ENCODE results near the gene PRR16.

The PRR16 gene

GRCh38 chr5:120555345-120555744 is 91.2 kb downstream of the PRR16 start:
- intact Hi-C loops (cut with DNase I): no loop called here
- no peak for DNase-seq

GRCh38 chr5:120564013-120564412 is 99.9 kb downstream of the PRR16 start:
- peak in 2 of 10 donors; percentile 39 to 51 for DNase-seq
- intact Hi-C loops (cut with DNase I): no loop called here

GRCh38 chr5:120567066-120567465 is 103.0 kb downstream of the PRR16 start:
- intact Hi-C loops (cut with DNase I): no loop called here
- no peak for DNase-seq

- DNase-seq: no peak
These were observed 103.8 kb downstream of the PRR16 start for GRCh38 chr5:120567921-120568320.

GRCh38 chr5:120568711-120569110 is 104.6 kb downstream of the PRR16 start:
- intact Hi-C loops (cut with DNase I): no loop called here
- DNase-seq: no peak

More at GRCh38 chr5:120567921-120568320, 103.8 kb downstream of the PRR16 start:
- intact Hi-C loops (cut with DNase I): no loop called here

- intact Hi-C loops (cut with DNase I): no loop called here
These were observed 112.5 kb downstream of the PRR16 start for GRCh38 chr5:120576588-120576987.

GRCh38 chr5:120582635-120583034 is 118.5 kb downstream of the PRR16 start:
- intact Hi-C loops (cut with DNase I): no loop called here
- no peak for DNase-seq

More at GRCh38 chr5:120576588-120576987, 112.5 kb downstream of the PRR16 start:
- DNase-seq: no peak

GRCh38 chr5:120586646-120587045 is 122.5 kb downstream of the PRR16 start:
- no peak for DNase-seq
- intact Hi-C loops (cut with DNase I): no loop called here

GRCh38 chr5:120591911-120592310 is 127.8 kb downstream of the PRR16 start:
- DNase-seq: no peak
- intact Hi-C loops (cut with DNase I): no loop called here

GRCh38 chr5:120599576-120599975 is 135.5 kb downstream of the PRR16 start:
- intact Hi-C loops (cut with DNase I): no loop called here
- DNase-seq: no peak

- intact Hi-C loops (cut with DNase I): no loop called here
- no peak for DNase-seq
These were observed 136.5 kb downstream of the PRR16 start for GRCh38 chr5:120600639-120601038.

GRCh38 chr5:120602033-120602432 is 137.9 kb downstream of the PRR16 start:
- DNase-seq: no peak
- intact Hi-C loops (cut with DNase I): no loop called here

- no peak for DNase-seq
- intact Hi-C loops (cut with DNase I): no loop called here
These were observed 140.8 kb downstream of the PRR16 start for GRCh38 chr5:120604884-120605283.

- intact Hi-C loops (cut with DNase I): no loop called here
These were observed 141.4 kb downstream of the PRR16 start for GRCh38 chr5:120605325-120606079.

GRCh38 chr5:120609570-120609969 is 145.5 kb downstream of the PRR16 start:
- DNase-seq: no peak
- intact Hi-C loops (cut with DNase I): no loop called here

More at GRCh38 chr5:120605325-120606079, 141.4 kb downstream of the PRR16 start:
- DNase-seq: peak in 2 of 10 donors; percentile 29 to 50

GRCh38 chr5:120610145-120610544 is 146.0 kb downstream of the PRR16 start:
- intact Hi-C loops (cut with DNase I): no loop called here
- no peak for DNase-seq

GRCh38 chr5:120613729-120614128 is 149.6 kb downstream of the PRR16 start:
- intact Hi-C loops (cut with DNase I): no loop called here
- no peak for DNase-seq

- intact Hi-C loops (cut with DNase I): no loop called here
- no peak for DNase-seq
These were observed 150.6 kb downstream of the PRR16 start for GRCh38 chr5:120614531-120615180.

GRCh38 chr5:120615967-120616645 is 152.0 kb downstream of the PRR16 start:
- DNase-seq: no peak
- intact Hi-C loops (cut with DNase I): no loop called here

GRCh38 chr5:120621339-120621738 is 157.2 kb downstream of the PRR16 start:
- no peak for DNase-seq
- intact Hi-C loops (cut with DNase I): no loop called here

- intact Hi-C loops (cut with DNase I): no loop called here
- DNase-seq: no peak
These were observed 160.0 kb downstream of the PRR16 start for GRCh38 chr5:120624021-120624563.
